ENCODE results near the gene HSBP1L1. TPM values are rescaled to one million over a fixed set of nuclear protein-coding genes. Genes with fewer than 3 reads are reported as not detected.

Gene HSBP1L1
- total RNA-seq, 1 donor from 2014 or later, result 6.1 TPM

- Histone ChIP-seq H3K4me2 (ENCODE audit: low read length) (no peak overlapping the region), H3K79me2 (ENCODE audit: insufficient read depth, low read length) (peaks cover 85% of the 10 kb centered on the region), H3K27me3 (ENCODE audit: insufficient read depth, low read length) (no peaks in the 10 kb centered on the region), H3K4me1 (ENCODE audit: insufficient read depth, low read length) (peaks cover 7% of the 10 kb centered on the region), H4K20me1 (ENCODE audit: insufficient read depth, low read length) (peaks cover 84% of the 10 kb centered on the region), H3K4me3 (ENCODE audit: insufficient read depth, low read depth, low read length) (no peak overlapping the region), H2AFZ (ENCODE audit: low read depth, low read length) (no peak overlapping the region), H3K9ac (ENCODE audit: low read length) (no peak overlapping the region), H3K27ac (ENCODE audit: low read depth, low read length) (no peak overlapping the region), H3K36me3 (ENCODE audit: insufficient read depth, low read length) (peaks cover 3% of the 10 kb centered on the region), H3K9me3 (ENCODE audit: insufficient read depth, low read depth, low read length) (no peaks in the 10 kb centered on the region)
- no peak for TF ChIP-seq CTCF (IDR thresholded peaks at IDR 0.05; ENCODE audit: insufficient read depth, low read depth, low read length)
- TF ChIP-seq EZH2 (IDR thresholded peaks at IDR 0.05; ENCODE audit: insufficient read depth, low read length), result no peak
- Mint-ChIP-seq H3K36me3 (ENCODE audit: low read depth, unreplicated experiment) (peaks cover 10% of the 10 kb centered on the region), H3K4me1 (ENCODE audit: low read depth, unreplicated experiment) (peaks cover 11% of the 10 kb centered on the region), H3K4me3 (ENCODE audit: unreplicated experiment) (no peak overlapping the region), H3K27ac (ENCODE audit: unreplicated experiment) (no peak overlapping the region), H3K9me3 (ENCODE audit: unreplicated experiment) (no peaks in the 10 kb centered on the region), H3K27me3 (ENCODE audit: low read depth, unreplicated experiment) (peaks cover 2% of the 10 kb centered on the region)
- no peak for DNase-seq (ENCODE audit: low read depth)
- no peak for FAIRE-seq
Observed at GRCh38 chr18:79947054-79947755, 17.2 kb upstream of the HSBP1L1 start.

- no peak for FAIRE-seq
- Mint-ChIP-seq H3K27ac (ENCODE audit: unreplicated experiment) (no peak overlapping the region), H3K4me1 (ENCODE audit: low read depth, unreplicated experiment) (peaks cover 11% of the 10 kb centered on the region)
Observed at GRCh38 chr18:79947881-79948610, 16.4 kb upstream of the HSBP1L1 start.

More at GRCh38 chr18:79947881-79948610, 16.4 kb upstream of the HSBP1L1 start:
- no peak overlapping the region for H2AFZ ChIP-seq (ENCODE audit: low read depth, low read length)
- no peaks in the 10 kb centered on the region for H3K9me3 ChIP-seq (ENCODE audit: insufficient read depth, low read depth, low read length)
- H4K20me1 ChIP-seq (ENCODE audit: insufficient read depth, low read length), result peaks cover 75% of the 10 kb centered on the region
- no peaks in the 10 kb centered on the region for H3K9me3 Mint-ChIP-seq (ENCODE audit: unreplicated experiment)
- no peaks in the 10 kb centered on the region for H3K36me3 ChIP-seq (ENCODE audit: insufficient read depth, low read length)
- TF ChIP-seq CTCF (IDR thresholded peaks at IDR 0.05; ENCODE audit: insufficient read depth, low read depth, low read length), result no peak
- no peak for TF ChIP-seq EZH2 (IDR thresholded peaks at IDR 0.05; ENCODE audit: insufficient read depth, low read length)
- DNase-seq (ENCODE audit: low read depth), result no peak
- H3K4me3 ChIP-seq (ENCODE audit: insufficient read depth, low read depth, low read length), result no peak overlapping the region
- peaks cover 2% of the 10 kb centered on the region for H3K27me3 Mint-ChIP-seq (ENCODE audit: low read depth, unreplicated experiment)
- no peak overlapping the region for H3K4me3 Mint-ChIP-seq (ENCODE audit: unreplicated experiment)
- H3K4me1 ChIP-seq (ENCODE audit: insufficient read depth, low read length), result peaks cover 7% of the 10 kb centered on the region
- peaks cover 78% of the 10 kb centered on the region for H3K79me2 ChIP-seq (ENCODE audit: insufficient read depth, low read length)
- H3K27me3 ChIP-seq (ENCODE audit: insufficient read depth, low read length), result no peaks in the 10 kb centered on the region
- no peak overlapping the region for H3K27ac ChIP-seq (ENCODE audit: low read depth, low read length)
- H3K4me2 ChIP-seq (ENCODE audit: low read length), result no peak overlapping the region
- H3K36me3 Mint-ChIP-seq (ENCODE audit: low read depth, unreplicated experiment), result peaks cover 3% of the 10 kb centered on the region
- H3K9ac ChIP-seq (ENCODE audit: low read length), result no peak overlapping the region
